ENCODE results near the gene EXOC2. TPM values are rescaled to one million over a fixed set of nuclear protein-coding genes. Genes with fewer than 3 reads are reported as not detected.

EXOC2 gene
- total and polyA plus RNA-seq, 10 of the 15 experiments (the other 5 are each of a cell fraction or from before 2014, with no cell fraction given): 8.7 to 32.8 (median 20.7) TPM

- TF ChIP-seq, protein P1, sequence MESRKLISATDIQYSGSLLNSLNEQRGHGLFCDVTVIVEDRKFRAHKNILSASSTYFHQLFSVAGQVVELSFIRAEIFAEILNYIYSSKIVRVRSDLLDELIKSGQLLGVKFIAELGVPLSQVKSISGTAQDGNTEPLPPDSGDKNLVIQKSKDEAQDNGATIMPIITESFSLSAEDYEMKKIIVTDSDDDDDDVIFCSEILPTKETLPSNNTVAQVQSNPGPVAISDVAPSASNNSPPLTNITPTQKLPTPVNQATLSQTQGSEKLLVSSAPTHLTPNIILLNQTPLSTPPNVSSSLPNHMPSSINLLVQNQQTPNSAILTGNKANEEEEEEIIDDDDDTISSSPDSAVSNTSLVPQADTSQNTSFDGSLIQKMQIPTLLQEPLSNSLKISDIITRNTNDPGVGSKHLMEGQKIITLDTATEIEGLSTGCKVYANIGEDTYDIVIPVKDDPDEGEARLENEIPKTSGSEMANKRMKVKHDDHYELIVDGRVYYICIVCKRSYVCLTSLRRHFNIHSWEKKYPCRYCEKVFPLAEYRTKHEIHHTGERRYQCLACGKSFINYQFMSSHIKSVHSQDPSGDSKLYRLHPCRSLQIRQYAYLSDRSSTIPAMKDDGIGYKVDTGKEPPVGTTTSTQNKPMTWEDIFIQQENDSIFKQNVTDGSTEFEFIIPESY (IDR thresholded peaks at IDR 0.05): no peak
- peak; percentile 68; the same call in 1 of the 2 replicates for TF ChIP-seq FOXK2 (IDR thresholded peaks at IDR 0.05)
- no peak for TF ChIP-seq NBN (IDR thresholded peaks at IDR 0.05)
- no peak for TF ChIP-seq PRDM15 (CRISPR knock-in tag; IDR thresholded peaks at IDR 0.05)
- no peak for TF ChIP-seq EZH2 (IDR thresholded peaks at IDR 0.05; ENCODE audit: borderline replicate concordance, control insufficient read depth, low read depth, low read length)
- 0 out of 2 replicates have a peak, but pooled peaks have one; percentile 56 for TF ChIP-seq CREM (IDR thresholded peaks at IDR 0.05; ENCODE audit: low read depth)
- no peak for TF ChIP-seq CTCF (IDR thresholded peaks at IDR 0.05 in 2 of 3, conservative IDR thresholded peaks at IDR 0.05 in 1 of 3; ENCODE audit: control insufficient read depth in 2 of 3, extremely low read depth in 1 of 3, insufficient read depth in 1 of 3, low read depth in 3 of 3, low read length in 3 of 3)
- TF ChIP-seq ATF7 (IDR thresholded peaks at IDR 0.05; ENCODE audit: low read depth): no peak
- peak in 1 of 2 experiments; percentile 62; a peak in 2 of 4 replicates for TF ChIP-seq IKZF2 (IDR thresholded peaks at IDR 0.05)
- TF ChIP-seq ESRRA (IDR thresholded peaks at IDR 0.05; ENCODE audit: low read length): no peak
- no peak for TF ChIP-seq NFYA (IDR thresholded peaks at IDR 0.05; ENCODE audit: borderline replicate concordance, low read depth, low read length)
- no peak for TF ChIP-seq BMI1 (IDR thresholded peaks at IDR 0.05; ENCODE audit: borderline replicate concordance)
- TF ChIP-seq SPI1 (IDR thresholded peaks at IDR 0.05; ENCODE audit: borderline replicate concordance, insufficient read depth, low read depth, low read length): peak; percentile 42; the same call in 1 of the 2 replicates
- no peak for TF ChIP-seq MTA2 (IDR thresholded peaks at IDR 0.05; ENCODE audit: low read depth)
- TF ChIP-seq, protein P2, sequence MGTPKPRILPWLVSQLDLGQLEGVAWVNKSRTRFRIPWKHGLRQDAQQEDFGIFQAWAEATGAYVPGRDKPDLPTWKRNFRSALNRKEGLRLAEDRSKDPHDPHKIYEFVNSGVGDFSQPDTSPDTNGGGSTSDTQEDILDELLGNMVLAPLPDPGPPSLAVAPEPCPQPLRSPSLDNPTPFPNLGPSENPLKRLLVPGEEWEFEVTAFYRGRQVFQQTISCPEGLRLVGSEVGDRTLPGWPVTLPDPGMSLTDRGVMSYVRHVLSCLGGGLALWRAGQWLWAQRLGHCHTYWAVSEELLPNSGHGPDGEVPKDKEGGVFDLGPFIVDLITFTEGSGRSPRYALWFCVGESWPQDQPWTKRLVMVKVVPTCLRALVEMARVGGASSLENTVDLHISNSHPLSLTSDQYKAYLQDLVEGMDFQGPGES (IDR thresholded peaks at IDR 0.05): no peak
- peak; percentile 49; the same call in 1 of the 2 replicates for TF ChIP-seq EED (IDR thresholded peaks at IDR 0.05; ENCODE audit: low read depth)
- TF ChIP-seq TCF7 (IDR thresholded peaks at IDR 0.05; ENCODE audit: borderline replicate concordance): no peak
- TF ChIP-seq ZNF274 (IDR thresholded peaks at IDR 0.05; ENCODE audit: insufficient read depth, insufficient read length): no peak
- no peak for TF ChIP-seq IRF5 (IDR thresholded peaks at IDR 0.05; ENCODE audit: borderline replicate concordance)
These were observed 17.9 kb upstream of the EXOC2 start (continued) for GRCh38 chr6:710601-711571.
